HEK293 (cell line): ENCODE results near the gene PPA1.

Experiments used
- CTCF ChIA-PET: fragments of 350-600 bp; formaldehyde crosslinking; extraction: SDS; loops from one replicate; lab custom pipeline; 2021; ENCODE audit warnings: antibody characterized with exemption; lab: Yijun Ruan, JAX
- POLR2A ChIA-PET: fragments of 300-600 bp; formaldehyde crosslinking; extraction: SDS; loops from one replicate; lab custom pipeline; 2020; ENCODE audit warnings: antibody characterized with exemption, inconsistent platforms; lab: Yijun Ruan, JAX
- H3K27ac ChIP-seq: fragments of 200-500 bp; sonication (Bioruptor generic); 2 replicates; pipeline ENCODE4 v1.5.1; 2014; ENCODE audit warnings: low read depth, low read length, control low read depth, inconsistent platforms; ENCODE audit errors: extremely low read depth
- H3K36me3 ChIP-seq, 2 experiments: fragments of 200-500 bp in 1 of 2; sonication (Bioruptor generic) in 1 of 2; 1 replicate in 1 of 2; 2 replicates in 1 of 2; pipeline ENCODE4 v1.5.1; 2014 to 2017; ENCODE audit warnings: inconsistent platforms in 2 of 2, low read length in 2 of 2; ENCODE audit not compliant: control insufficient read depth in 2 of 2, insufficient read depth in 1 of 2
- H3K4me1 ChIP-seq: fragments of 200-500 bp; sonication (Bioruptor generic); 2 replicates; pipeline ENCODE4 v1.5.1; 2014; ENCODE audit warnings: mild to moderate bottlenecking, low read length, inconsistent platforms; ENCODE audit not compliant: control insufficient read depth, insufficient read depth
- H3K4me3 ChIP-seq: 2 replicates; pipeline ENCODE4 v1.5.1; 2011; ENCODE audit warnings: low read depth, mild to moderate bottlenecking, control low read depth, low read length, moderate library complexity
- H3K9me3 ChIP-seq: fragments of 200-500 bp; sonication (Bioruptor generic); 2 replicates; pipeline ENCODE4 v1.5.1; 2014; ENCODE audit warnings: low read depth, low read length, inconsistent platforms; ENCODE audit not compliant: control insufficient read depth, insufficient read depth
- GFI1B ChIP-seq: fragments of 450-650 bp; formaldehyde crosslinking; IDR thresholded peaks from 2 replicates; pipeline ENCODE4 v1.5.1; 2016; ENCODE audit warnings: missing biosample characterization, missing genetic modification characterization
- IKZF3 ChIP-seq: fragments of 450-650 bp; IDR thresholded peaks from 2 replicates; pipeline ENCODE4 v1.5.0; 2018; ENCODE audit warnings: missing biosample characterization, mild to moderate bottlenecking, missing genetic modification characterization, moderate library complexity
- KLF16 ChIP-seq: fragments of 450-650 bp; formaldehyde crosslinking; IDR thresholded peaks from 2 replicates; pipeline ENCODE4 v1.5.1; 2017; ENCODE audit warnings: missing biosample characterization, missing genetic modification characterization
- KLF7 ChIP-seq: fragments of 450-650 bp; formaldehyde crosslinking; IDR thresholded peaks from 2 replicates; pipeline ENCODE4 v1.5.1; 2016; ENCODE audit warnings: missing biosample characterization, missing genetic modification characterization, borderline replicate concordance
- PRDM1 ChIP-seq: fragments of 450-650 bp; formaldehyde crosslinking; IDR thresholded peaks from 2 replicates; pipeline ENCODE4; 2016; ENCODE audit warnings: missing biosample characterization, missing genetic modification characterization
- TRIM28 ChIP-seq: IDR thresholded peaks from 2 replicates; pipeline ENCODE4 v1.6.1; 2011; ENCODE audit warnings: low read length, control low read depth, borderline replicate concordance
- ZFP3 ChIP-seq: fragments of 450-650 bp; formaldehyde crosslinking; IDR thresholded peaks from 2 replicates; pipeline ENCODE4 v1.5.1; 2016; ENCODE audit warnings: low read depth, missing biosample characterization, missing genetic modification characterization
- ZNF140 ChIP-seq: fragments of 450-650 bp; formaldehyde crosslinking; IDR thresholded peaks from 2 replicates; pipeline ENCODE4 v1.5.1; 2016; ENCODE audit warnings: missing biosample characterization, missing genetic modification characterization
- ZNF214 ChIP-seq: fragments of 450-650 bp; formaldehyde crosslinking; IDR thresholded peaks from 2 replicates; pipeline ENCODE4 v1.5.1; 2017; ENCODE audit warnings: missing biosample characterization, mild to moderate bottlenecking, missing genetic modification characterization, borderline replicate concordance
- ZNF366 ChIP-seq: fragments of 450-650 bp; formaldehyde crosslinking; conservative IDR thresholded peaks from 2 replicates; pipeline ENCODE4 v1.5.1; 2016; ENCODE audit warnings: missing biosample characterization, missing genetic modification characterization
- ZNF600 ChIP-seq: fragments of 450-650 bp; formaldehyde crosslinking; IDR thresholded peaks from 2 replicates; pipeline ENCODE4 v1.5.1; 2016; ENCODE audit warnings: missing biosample characterization, missing genetic modification characterization
- ZSCAN4 ChIP-seq: fragments of 450-650 bp; formaldehyde crosslinking; IDR thresholded peaks from 2 replicates; pipeline ENCODE4 v1.5.1; 2017; ENCODE audit warnings: missing biosample characterization, missing genetic modification characterization
- TF ChIP-seq, protein P1 (sequence below): fragments of 450-650 bp; formaldehyde crosslinking; IDR thresholded peaks from 2 replicates; pipeline ENCODE4 v1.5.1; 2016; ENCODE audit warnings: missing biosample characterization, missing genetic modification characterization, low read depth
- TF ChIP-seq, protein P2 (sequence below): fragments of 450-650 bp; formaldehyde crosslinking; IDR thresholded peaks from 2 replicates; pipeline ENCODE4 v1.5.1; 2016; ENCODE audit warnings: missing biosample characterization, missing genetic modification characterization

PPA1 gene

GRCh38 chr10:70162151-70162891, 70.9 kb downstream of the PPA1 start:
- POLR2A ChIA-PET: interaction anchor here (0.9 kb wide), 1 partner anchor 15 kb away, joined by 5 read pairs; the partner anchor contains the start of gene TYSND1
- Histone ChIP-seq H3K27ac (no peak overlapping the region), H3K36me3 (peaks cover 21 to 75% of the 10 kb centered on the region in 2 experiments), H3K4me1 (peaks cover 3% of the 10 kb centered on the region; the same call in 1 of the 2 replicates), H3K4me3 (no peak overlapping the region), H3K9me3 (no peaks in the 10 kb centered on the region)
- TF ChIP-seq IKZF3 (tag by site-specific recombination) (peak; percentile 64; the same call in 1 of the 2 replicates), ZNF214 (tag by site-specific recombination) (no peak), PRDM1 (tag by site-specific recombination) (peak; percentile 100)
- TF ChIP-seq, all 188 proteins: peak for 2
- CTCF ChIA-PET: interaction anchor here (0.5 to 1.8 kb wide), 3 partner anchors 15 to 788 kb away, joined by 3 to 6 read pairs (median 3); partner anchors contain the start of gene TYSND1

DNA sequence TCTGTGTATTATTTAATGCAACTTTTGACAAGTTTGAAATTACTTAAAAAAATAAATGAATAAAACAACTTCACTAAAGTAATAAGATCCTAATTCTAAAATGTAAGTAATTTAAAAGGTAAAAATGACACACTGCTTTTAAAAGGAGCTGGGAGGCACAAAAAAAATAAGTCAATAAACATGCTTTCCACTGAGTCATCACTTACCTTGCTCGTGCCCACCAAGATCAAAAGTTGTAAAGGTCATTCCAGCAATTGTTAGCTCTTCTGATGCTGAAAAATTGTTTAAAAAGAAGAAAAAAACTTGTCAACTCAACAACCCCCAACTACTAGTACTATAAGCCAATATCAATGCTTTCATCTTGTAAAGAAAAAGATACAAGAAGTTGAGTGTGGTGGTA, 72.4 kb downstream of the PPA1 start:
- CTCF ChIA-PET: interaction anchor here (0.5 to 1.8 kb wide), 3 partner anchors 14 to 893 kb away, joined by 3 to 6 read pairs (median 3); partner anchors contain the start of gene TYSND1

More for the DNA sequence above, 72.4 kb downstream of the PPA1 start:
- H3K36me3 ChIP-seq: peaks cover 32 to 78% of the 10 kb centered on the region in 2 experiments
- POLR2A ChIA-PET: interaction anchor here (1.0 to 1.7 kb wide), 2 partner anchors 10 to 14 kb away, joined by 4 to 7 read pairs; partner anchors contain the start of genes SAR1A and TYSND1
- TF ChIP-seq ZSCAN4 (tag by site-specific recombination) (no peak), KLF7 (no peak), TRIM28 (no peak), KLF16 (tag by site-specific recombination) (no peak), ZNF600 (tag by site-specific recombination) (no peak), ZNF366 (tag by site-specific recombination) (no peak), ZNF140 (tag by site-specific recombination) (no peak), ZFP3 (no peak), GFI1B (tag by site-specific recombination) (no peak)
- TF ChIP-seq, protein P1, sequence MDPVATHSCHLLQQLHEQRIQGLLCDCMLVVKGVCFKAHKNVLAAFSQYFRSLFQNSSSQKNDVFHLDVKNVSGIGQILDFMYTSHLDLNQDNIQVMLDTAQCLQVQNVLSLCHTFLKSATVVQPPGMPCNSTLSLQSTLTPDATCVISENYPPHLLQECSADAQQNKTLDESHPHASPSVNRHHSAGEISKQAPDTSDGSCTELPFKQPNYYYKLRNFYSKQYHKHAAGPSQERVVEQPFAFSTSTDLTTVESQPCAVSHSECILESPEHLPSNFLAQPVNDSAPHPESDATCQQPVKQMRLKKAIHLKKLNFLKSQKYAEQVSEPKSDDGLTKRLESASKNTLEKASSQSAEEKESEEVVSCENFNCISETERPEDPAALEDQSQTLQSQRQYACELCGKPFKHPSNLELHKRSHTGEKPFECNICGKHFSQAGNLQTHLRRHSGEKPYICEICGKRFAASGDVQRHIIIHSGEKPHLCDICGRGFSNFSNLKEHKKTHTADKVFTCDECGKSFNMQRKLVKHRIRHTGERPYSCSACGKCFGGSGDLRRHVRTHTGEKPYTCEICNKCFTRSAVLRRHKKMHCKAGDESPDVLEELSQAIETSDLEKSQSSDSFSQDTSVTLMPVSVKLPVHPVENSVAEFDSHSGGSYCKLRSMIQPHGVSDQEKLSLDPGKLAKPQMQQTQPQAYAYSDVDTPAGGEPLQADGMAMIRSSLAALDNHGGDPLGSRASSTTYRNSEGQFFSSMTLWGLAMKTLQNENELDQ: no peak
- TF ChIP-seq, protein P2, sequence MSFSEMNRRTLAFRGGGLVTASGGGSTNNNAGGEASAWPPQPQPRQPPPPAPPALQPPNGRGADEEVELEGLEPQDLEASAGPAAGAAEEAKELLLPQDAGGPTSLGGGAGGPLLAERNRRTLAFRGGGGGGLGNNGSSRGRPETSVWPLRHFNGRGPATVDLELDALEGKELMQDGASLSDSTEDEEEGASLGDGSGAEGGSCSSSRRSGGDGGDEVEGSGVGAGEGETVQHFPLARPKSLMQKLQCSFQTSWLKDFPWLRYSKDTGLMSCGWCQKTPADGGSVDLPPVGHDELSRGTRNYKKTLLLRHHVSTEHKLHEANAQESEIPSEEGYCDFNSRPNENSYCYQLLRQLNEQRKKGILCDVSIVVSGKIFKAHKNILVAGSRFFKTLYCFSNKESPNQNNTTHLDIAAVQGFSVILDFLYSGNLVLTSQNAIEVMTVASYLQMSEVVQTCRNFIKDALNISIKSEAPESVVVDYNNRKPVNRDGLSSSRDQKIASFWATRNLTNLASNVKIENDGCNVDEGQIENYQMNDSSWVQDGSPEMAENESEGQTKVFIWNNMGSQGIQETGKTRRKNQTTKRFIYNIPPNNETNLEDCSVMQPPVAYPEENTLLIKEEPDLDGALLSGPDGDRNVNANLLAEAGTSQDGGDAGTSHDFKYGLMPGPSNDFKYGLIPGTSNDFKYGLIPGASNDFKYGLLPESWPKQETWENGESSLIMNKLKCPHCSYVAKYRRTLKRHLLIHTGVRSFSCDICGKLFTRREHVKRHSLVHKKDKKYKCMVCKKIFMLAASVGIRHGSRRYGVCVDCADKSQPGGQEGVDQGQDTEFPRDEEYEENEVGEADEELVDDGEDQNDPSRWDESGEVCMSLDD: no peak
- H3K4me3 ChIP-seq: no peak overlapping the region
- H3K27ac ChIP-seq: no peak overlapping the region
- peaks cover 3% of the 10 kb centered on the region; the same call in 1 of the 2 replicates for H3K4me1 ChIP-seq
- H3K9me3 ChIP-seq: no peaks in the 10 kb centered on the region
